SK-N-DZ (cell line): Measurements from ENCODE around the gene ZFPM1.

Source experiments
- DNase-seq: peaks from one replicate; pipeline ENCODE4 v3.0.0-alpha.2; 2015; ENCODE audit warnings: low spot score

Gene ZFPM1

GRCh38 chr16:88526008-88526905 is 73.2 kb downstream of the ZFPM1 start:
- DNase-seq: no peak

DNA sequence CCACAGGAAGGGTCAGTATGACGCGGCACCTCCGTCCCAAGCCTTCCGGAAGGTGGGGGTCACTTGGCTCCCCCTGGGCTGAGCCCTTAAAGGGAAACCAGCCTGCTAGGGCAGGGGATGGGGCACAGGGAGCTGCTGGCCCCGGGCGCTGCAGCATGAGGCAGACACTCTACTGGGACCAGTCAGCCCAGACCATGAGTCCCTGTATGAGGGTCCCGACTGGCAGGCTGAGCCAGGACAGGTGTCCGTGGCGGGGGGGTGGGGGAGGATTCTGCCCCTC is 73.8 kb downstream of the ZFPM1 start:
- DNase-seq: no peak

GRCh38 chr16:88527186-88527936 is 74.3 kb downstream of the ZFPM1 start:
- peak; percentile 66 for DNase-seq

- no peak for DNase-seq
Measured at GRCh38 chr16:88527937-88528743, 75.1 kb downstream of the ZFPM1 start.

- DNase-seq: no peak
Measured at GRCh38 chr16:88528902-88529318, 75.8 kb downstream of the ZFPM1 start.

GRCh38 chr16:88529596-88529995 is 76.5 kb downstream of the ZFPM1 start:
- no peak for DNase-seq

DNA sequence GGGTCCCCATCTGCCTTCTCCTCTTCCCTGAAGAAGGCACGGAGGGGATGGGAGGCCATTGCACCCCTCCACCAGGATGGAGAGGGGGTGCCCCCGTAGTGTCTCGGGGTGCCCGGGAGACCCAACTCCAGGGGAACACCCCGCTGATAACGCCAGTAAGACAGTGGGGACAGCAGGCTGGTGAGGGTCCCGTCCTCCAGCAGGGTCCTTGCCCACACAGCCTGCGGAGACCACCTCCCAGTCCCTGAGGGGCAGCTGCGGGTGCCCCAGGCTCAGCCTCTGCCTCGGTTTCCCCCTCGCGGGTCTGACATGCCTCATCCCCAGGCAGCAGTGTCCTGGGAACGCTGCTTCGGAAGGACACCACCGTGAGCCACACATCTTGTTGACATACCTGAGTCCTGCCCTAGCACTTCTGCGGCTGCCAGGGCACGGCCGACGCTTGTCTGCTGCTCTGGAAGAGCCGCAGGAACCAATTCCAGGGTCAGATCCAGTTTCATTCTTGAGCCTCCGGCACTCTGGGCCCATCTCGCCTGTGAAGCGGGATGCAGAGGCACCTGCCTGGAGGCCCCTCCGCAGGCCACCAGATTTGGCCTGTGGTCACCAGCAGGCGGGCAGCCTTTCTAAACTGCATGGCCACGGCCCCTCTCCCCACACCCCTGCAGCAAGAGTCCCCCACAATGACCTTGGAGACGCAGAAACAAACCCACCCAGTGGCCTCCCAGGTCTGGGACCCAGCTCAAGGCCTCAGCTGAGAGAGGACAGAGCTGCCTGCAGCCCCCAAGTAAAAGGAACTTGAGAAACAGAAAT is 77.2 kb downstream of the ZFPM1 start:
- DNase-seq: no peak

DNA sequence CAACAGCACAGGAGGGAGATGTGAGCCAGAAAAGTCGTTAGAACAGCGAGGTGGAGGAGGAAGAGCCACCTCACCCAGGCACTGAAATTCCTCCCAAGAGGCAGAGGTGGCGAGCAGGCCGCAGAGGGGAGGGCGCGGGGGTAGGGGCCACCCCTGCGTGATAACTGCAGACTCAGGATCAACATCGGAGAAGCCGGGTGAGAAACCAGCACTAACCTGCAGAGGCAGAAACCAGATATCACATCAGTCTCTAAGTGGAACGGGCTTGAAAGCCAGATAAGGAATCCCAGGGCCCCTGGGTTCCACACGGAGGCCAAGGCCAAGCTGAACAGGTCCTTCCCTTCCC is 77.8 kb downstream of the ZFPM1 start:
- peak; percentile 54 for DNase-seq

DNA sequence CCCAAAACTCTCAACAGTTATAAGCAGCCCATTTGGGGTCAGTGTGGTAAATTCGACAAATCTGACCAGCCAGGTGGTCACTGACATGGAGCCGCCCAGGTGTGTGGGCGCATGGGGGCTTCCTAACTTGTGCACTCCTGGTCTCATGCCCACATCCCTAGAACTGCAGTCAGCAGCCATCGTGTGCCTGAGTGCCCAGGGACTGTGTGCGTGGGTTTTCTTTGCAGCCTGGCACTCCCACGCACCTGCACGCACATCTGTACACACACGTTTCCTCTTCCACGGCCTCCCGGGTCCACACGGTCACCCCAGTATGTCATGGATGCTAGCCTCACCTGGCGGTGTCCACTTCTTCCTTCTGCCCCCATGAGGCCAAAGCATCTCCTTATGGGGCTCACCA is 78.3 kb downstream of the ZFPM1 start:
- no peak for DNase-seq

- no peak for DNase-seq
Measured at GRCh38 chr16:88531931-88532433, 78.9 kb downstream of the ZFPM1 start.

- DNase-seq: no peak
Measured at GRCh38 chr16:88532434-88533241, 79.6 kb downstream of the ZFPM1 start.

GRCh38 chr16:88533381-88533917 is 80.4 kb downstream of the ZFPM1 start:
- no peak for DNase-seq

DNA sequence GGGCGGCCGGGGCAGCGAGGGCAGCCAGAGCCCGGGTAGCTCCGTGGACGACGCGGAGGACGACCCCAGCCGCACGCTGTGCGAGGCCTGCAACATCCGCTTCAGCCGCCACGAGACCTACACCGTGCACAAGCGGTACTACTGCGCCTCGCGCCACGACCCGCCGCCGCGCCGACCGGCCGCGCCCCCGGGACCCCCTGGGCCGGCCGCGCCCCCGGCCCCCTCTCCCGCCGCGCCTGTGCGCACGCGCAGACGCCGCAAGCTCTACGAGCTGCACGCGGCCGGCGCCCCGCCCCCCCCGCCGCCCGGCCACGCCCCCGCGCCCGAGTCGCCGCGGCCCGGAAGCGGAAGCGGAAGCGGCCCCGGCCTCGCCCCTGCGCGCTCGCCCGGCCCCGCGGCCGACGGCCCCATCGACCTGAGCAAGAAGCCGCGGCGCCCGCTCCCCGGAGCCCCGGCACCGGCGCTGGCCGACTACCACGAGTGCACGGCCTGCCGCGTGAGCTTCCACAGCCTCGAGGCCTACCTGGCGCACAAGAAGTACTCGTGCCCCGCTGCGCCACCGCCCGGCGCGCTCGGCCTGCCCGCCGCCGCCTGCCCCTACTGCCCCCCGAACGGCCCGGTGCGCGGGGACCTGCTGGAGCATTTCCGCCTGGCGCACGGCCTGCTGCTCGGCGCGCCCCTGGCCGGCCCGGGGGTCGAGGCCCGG is 81.0 kb downstream of the ZFPM1 start:
- DNase-seq: no peak

DNA sequence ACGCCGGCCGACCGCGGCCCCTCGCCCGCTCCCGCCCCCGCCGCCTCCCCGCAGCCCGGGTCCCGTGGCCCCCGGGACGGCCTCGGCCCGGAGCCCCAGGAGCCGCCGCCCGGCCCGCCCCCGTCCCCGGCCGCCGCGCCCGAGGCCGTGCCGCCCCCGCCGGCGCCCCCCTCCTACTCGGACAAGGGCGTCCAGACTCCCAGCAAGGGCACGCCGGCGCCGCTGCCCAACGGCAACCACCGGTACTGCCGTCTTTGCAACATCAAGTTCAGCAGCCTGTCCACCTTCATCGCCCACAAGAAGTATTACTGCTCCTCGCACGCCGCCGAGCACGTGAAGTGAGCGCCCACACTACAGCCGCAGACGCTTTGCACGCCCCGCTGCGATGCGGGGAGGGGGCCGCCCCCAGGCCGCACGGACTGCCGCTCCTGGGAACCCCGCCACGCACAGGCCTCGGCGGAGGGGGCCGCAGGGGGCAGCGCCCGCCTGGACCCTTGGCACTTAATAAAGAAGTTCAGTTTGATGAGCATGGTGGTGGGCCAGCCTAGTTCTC is 81.6 kb downstream of the ZFPM1 start:
- no peak for DNase-seq

GRCh38 chr16:88535191-88535856 is 82.2 kb downstream of the ZFPM1 start:
- DNase-seq: no peak

DNA sequence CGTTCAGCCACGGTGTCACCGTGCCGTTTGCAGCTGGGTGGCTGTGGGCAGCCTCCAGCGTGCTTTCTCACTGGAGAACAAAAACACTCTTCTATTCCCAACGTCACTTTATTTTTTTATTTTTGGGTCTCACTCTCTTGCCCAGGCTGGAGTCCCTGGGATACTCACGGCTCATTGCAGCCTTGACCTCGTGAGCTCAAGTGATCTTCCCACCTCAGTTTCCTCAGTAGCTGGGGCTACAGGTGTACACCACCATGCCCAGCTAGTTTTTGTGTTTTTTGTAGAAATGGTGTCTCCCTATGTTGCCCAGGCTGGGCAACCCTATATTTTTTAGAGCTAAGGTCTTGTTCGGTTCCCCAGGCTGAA is 82.8 kb downstream of the ZFPM1 start:
- no peak for DNase-seq

- no peak for DNase-seq
Measured at GRCh38 chr16:88536510-88536909, 83.4 kb downstream of the ZFPM1 start.

DNA sequence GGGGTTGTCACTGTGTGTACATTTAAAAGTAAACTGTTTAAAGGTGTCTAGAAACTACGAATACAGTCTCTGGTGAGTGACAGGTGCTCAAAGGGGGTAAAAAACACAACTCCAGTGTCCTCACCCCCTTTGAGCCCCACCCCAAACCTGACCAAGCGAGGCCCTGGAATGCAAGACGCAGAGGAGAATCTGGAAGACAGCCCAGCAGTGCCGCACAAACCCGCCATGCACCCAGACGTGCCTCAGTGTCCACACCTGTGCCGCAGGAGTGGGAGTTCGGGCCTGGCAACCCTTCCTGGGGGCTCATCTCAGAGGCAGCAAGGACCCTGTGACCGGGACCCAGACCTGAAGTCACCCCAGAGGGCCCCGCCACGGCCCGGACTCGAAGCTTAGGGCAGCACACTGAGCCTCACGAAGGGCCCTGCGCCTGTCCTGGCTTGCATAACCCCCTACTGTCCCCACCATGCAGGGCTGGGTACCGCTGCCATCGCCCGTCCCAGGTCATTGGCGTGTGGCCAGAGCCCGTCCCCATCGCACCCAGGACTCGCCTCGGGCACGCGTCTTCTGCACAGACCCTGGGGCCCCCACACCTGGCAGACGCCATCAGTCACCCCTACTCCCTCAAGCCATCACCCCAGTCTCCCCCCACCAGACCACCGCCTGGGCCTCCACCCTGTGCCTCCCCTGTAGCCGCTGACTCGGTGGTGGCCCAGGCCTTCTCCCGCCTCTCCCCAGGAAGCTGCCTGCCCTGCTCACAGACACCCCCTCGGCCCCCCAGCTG is 84.1 kb downstream of the ZFPM1 start:
- DNase-seq: no peak
